Smooth muscle cell (in vitro differentiated cells): ENCODE data around the gene SMAD7. TPM values are rescaled to one million over a fixed set of nuclear protein-coding genes. Genes with fewer than 3 reads are reported as not detected.
A peak's percentile ranks its signal among the peaks of the same experiment; 100 is the strongest.

Source experiments
- DNase-seq: peaks from one replicate; lab custom pipeline; 2025; ENCODE audit not compliant: unreplicated experiment; lab: John Stamatoyannopoulos, UW
- H2AFZ ChIP-seq: fragments of 200-600 bp; sonication (generic); 2 replicates; pipeline ENCODE4 v1.6.0; 2016; ENCODE audit warnings: antibody characterized with exemption, low read depth, mild to moderate bottlenecking
- H3F3A ChIP-seq: fragments of 200-600 bp; sonication (generic); 2 replicates; pipeline ENCODE4 v1.6.0; 2017; ENCODE audit warnings: antibody characterized with exemption, low read depth
- H3K27ac ChIP-seq: fragments of 200-600 bp; sonication (generic); 2 replicates; pipeline ENCODE4 v1.5.1; 2016; ENCODE audit warnings: low read depth, mild to moderate bottlenecking
- H3K27me3 ChIP-seq: fragments of 200-600 bp; sonication (generic); 2 replicates; pipeline ENCODE4 v1.6.1; 2016; ENCODE audit warnings: low read depth, mild to moderate bottlenecking
- H3K36me3 ChIP-seq: fragments of 200-600 bp; sonication (generic); 2 replicates; pipeline ENCODE4 v1.5.1; 2016; ENCODE audit warnings: low read depth
- H3K4me1 ChIP-seq: fragments of 200-600 bp; sonication (generic); 2 replicates; pipeline ENCODE4 v1.5.1; 2016; ENCODE audit warnings: low read depth
- H3K4me2 ChIP-seq: fragments of 200-600 bp; sonication (generic); 2 replicates; pipeline ENCODE4 v1.6.0; 2016; ENCODE audit warnings: mild to moderate bottlenecking
- H3K4me3 ChIP-seq: fragments of 200-600 bp; sonication (generic); 2 replicates; pipeline ENCODE4 v1.5.1; 2016; ENCODE audit warnings: mild to moderate bottlenecking
- H3K79me2 ChIP-seq: fragments of 200-600 bp; sonication (generic); 2 replicates; pipeline ENCODE4 v1.6.0; 2016; ENCODE audit warnings: low read depth, mild to moderate bottlenecking
- H3K9ac ChIP-seq: fragments of 200-600 bp; sonication (generic); 2 replicates; pipeline ENCODE4 v1.6.0; 2016; ENCODE audit warnings: low read depth
- H3K9me3 ChIP-seq: fragments of 200-600 bp; sonication (generic); replicated peaks from 2 replicates; pipeline ENCODE4 v1.5.1; 2016; ENCODE audit warnings: low read depth
- H4K20me1 ChIP-seq: fragments of 200-600 bp; sonication (generic); 2 replicates; pipeline ENCODE4 v1.6.0; 2016; ENCODE audit warnings: low read depth
- WGBS: methylation state at CpG from one replicate; pipeline ENCODE4 v1.1.7; 2016; ENCODE audit warnings: low lambda C conversion rate; 5-methylcytosine and 5-hydroxymethylcytosine counted together
- polyA plus RNA-seq: library from polyadenylated mRNA; unstranded; fragments of >200 nt; fragmentation: Nextera tagmentation; extraction: Ambion mirVana; gene quantifications from 2 replicates; pipeline ENCODE4 v1.2.1, GENCODE V29; 2016
- total RNA-seq: library from RNA; depleted of rRNA; stranded (reverse); fragments of >200 nt; gene quantifications from 2 replicates; pipeline ENCODE4 v1.2.3, GENCODE V29; 2014
- TF ChIP-seq, protein P1 (sequence below): fragments of 200-600 bp; sonication (generic); IDR thresholded peaks from 2 replicates; pipeline ENCODE4 v1.5.1; 2017; ENCODE audit warnings: borderline replicate concordance, mild to moderate bottlenecking, antibody characterized with exemption; ENCODE audit not compliant: insufficient read depth, poor library complexity, severe bottlenecking

SMAD7 gene
- total and polyA plus RNA-seq, 2 experiments from 2014 or later = 114 to 134 TPM

DNA sequence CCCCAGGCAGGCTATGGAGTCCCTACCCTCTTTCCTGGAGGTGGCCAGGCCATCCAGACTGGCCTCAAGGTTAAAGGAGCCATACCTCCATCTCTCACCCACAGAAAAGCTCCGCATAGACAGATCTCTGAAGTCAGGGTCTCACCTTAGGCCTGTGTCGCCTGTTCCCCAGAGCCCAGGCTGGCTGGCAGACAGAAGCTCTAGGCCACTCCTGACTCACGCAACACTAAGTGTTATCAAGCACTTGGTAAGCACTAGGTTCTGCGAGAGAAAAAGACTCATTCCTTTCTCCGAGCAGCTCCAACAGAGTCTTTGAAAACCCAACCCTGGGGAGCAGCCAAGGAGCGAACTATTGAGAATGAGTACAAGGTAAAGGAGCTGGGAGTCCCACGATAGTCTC is 6.1 kb downstream of the SMAD7 start:
- peaks cover 44% of the 10 kb centered on the region for H3K4me1 ChIP-seq
- H2AFZ ChIP-seq = no peak overlapping the region
- WGBS = 11% methylated on average over 7 of the region's 7 CpGs
- H3K4me3 ChIP-seq = peak overlapping the region; percentile 97
- H3K27me3 ChIP-seq = no peaks in the 10 kb centered on the region
- TF ChIP-seq, protein P1, sequence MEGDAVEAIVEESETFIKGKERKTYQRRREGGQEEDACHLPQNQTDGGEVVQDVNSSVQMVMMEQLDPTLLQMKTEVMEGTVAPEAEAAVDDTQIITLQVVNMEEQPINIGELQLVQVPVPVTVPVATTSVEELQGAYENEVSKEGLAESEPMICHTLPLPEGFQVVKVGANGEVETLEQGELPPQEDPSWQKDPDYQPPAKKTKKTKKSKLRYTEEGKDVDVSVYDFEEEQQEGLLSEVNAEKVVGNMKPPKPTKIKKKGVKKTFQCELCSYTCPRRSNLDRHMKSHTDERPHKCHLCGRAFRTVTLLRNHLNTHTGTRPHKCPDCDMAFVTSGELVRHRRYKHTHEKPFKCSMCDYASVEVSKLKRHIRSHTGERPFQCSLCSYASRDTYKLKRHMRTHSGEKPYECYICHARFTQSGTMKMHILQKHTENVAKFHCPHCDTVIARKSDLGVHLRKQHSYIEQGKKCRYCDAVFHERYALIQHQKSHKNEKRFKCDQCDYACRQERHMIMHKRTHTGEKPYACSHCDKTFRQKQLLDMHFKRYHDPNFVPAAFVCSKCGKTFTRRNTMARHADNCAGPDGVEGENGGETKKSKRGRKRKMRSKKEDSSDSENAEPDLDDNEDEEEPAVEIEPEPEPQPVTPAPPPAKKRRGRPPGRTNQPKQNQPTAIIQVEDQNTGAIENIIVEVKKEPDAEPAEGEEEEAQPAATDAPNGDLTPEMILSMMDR = no peak
- peaks cover 98% of the 10 kb centered on the region for H4K20me1 ChIP-seq
- peaks cover 71% of the 10 kb centered on the region for H3F3A ChIP-seq
- H3K79me2 ChIP-seq = peaks cover 98% of the 10 kb centered on the region
- H3K9me3 ChIP-seq = no peaks in the 10 kb centered on the region
- peak overlapping the region; percentile 100 for H3K9ac ChIP-seq
- no peaks in the 10 kb centered on the region for H3K36me3 ChIP-seq
- peak overlapping the region; percentile 91 for H3K4me2 ChIP-seq
- peak overlapping the region; percentile 100 for H3K27ac ChIP-seq
- DNase-seq = no peak

DNA sequence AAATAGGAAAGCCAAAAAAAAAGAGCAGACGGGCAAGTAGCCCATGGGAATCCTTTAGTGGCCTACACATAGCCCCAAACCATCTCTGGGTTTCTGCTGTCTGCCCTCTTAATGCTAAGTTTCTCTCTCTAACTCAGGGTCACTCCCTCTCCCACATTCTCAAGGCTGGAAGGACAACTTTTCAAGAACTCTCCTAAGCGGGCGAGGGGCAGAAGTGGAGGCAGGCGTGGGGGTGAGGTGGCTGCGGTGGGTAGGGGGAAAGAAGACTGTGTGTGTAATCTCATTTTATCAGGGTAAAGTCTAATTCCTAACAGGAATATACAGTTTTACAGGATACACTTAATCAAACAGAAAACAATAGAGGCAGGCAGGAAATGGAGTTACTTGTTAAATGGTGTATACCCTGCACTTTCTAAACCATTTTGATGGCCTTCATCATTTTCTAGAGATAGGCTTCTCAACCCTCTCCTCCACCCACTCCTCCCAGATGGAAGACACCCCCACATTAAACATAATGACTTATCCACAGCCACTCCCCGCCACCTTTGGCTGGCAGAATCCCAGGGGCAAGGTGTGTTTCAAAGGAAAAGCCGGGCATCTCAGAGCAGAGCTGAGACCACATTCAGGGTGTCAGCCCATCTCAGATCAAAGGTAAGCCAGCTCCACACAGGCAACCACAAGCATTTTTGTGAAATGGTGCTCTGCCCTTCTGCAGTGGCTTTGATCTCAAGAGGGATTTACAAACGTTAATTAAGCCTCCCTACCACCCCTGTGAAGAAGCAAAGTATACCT is 6.8 kb downstream of the SMAD7 start:
- peaks cover 98% of the 10 kb centered on the region for H4K20me1 ChIP-seq
- H3K79me2 ChIP-seq = peaks cover 98% of the 10 kb centered on the region
- H3K27me3 ChIP-seq = no peaks in the 10 kb centered on the region
- peak overlapping the region; percentile 100 for H3K27ac ChIP-seq
- no peaks in the 10 kb centered on the region for H3K36me3 ChIP-seq
- TF ChIP-seq, protein P1 = no peak
- WGBS = 14% methylated on average over 8 of the region's 8 CpGs
- peak overlapping the region; percentile 91 for H3K4me2 ChIP-seq
- H3K4me1 ChIP-seq = peaks cover 46% of the 10 kb centered on the region
- DNase-seq = no peak
- H2AFZ ChIP-seq = no peak overlapping the region
- no peaks in the 10 kb centered on the region for H3K9me3 ChIP-seq
- H3K4me3 ChIP-seq = peak overlapping the region; percentile 97
- peak overlapping the region; percentile 100 for H3K9ac ChIP-seq
- peaks cover 73% of the 10 kb centered on the region for H3F3A ChIP-seq

DNA sequence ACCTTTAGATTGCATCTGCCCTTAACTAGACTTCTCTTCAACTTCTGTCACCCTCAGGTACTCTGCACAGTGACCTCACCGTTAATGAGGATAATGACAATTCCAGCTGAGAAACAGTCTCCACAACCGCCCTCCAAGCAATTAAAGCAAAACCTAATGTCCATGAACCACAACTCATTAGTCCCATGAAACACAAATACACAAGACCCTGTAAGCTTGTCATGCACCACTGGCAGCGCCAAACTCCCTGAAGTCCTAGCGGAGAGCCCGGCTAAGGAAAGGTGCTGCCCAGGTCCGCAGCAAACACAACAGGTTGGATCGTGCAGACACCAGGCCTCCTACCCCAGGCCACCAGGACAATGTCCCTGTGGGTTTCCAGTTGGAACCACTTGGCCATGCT is 7.4 kb downstream of the SMAD7 start:
- 28% methylated on average over 7 of the region's 7 CpGs for WGBS
- H3K27ac ChIP-seq = peak overlapping the region; percentile 100
- H3K4me2 ChIP-seq = peak overlapping the region; percentile 91
- peak overlapping the region; percentile 97 for H3K4me3 ChIP-seq
- peaks cover 98% of the 10 kb centered on the region for H4K20me1 ChIP-seq
- peak overlapping the region; percentile 100 for H3K9ac ChIP-seq
- H3K36me3 ChIP-seq = no peaks in the 10 kb centered on the region
- H3K79me2 ChIP-seq = peaks cover 98% of the 10 kb centered on the region
- H3F3A ChIP-seq = peaks cover 72% of the 10 kb centered on the region
- no peaks in the 10 kb centered on the region for H3K9me3 ChIP-seq
- peaks cover 52% of the 10 kb centered on the region for H3K4me1 ChIP-seq
- H2AFZ ChIP-seq = no peak overlapping the region
- H3K27me3 ChIP-seq = no peaks in the 10 kb centered on the region
- TF ChIP-seq, protein P1 = no peak
- DNase-seq = no peak
